Endothelial cell of umbilical vein (primary cell): Measurements from ENCODE around the gene UNC50.

ENCODE experiments used
- FOS ChIP-seq: IDR thresholded peaks from 2 replicates; pipeline ENCODE4 v1.6.1; 2011; ENCODE audit warnings: mild to moderate bottlenecking, low read length, moderate library complexity, borderline replicate concordance; ENCODE audit not compliant: insufficient read depth
- MYC ChIP-seq: IDR thresholded peaks from one replicate; pipeline ENCODE4 v1.6.1; 2011; ENCODE audit warnings: mild to moderate bottlenecking, low read depth, low read length
- POLR2A ChIP-seq: IDR thresholded peaks from 2 replicates; pipeline ENCODE4 v1.6.1; 2012; ENCODE audit warnings: low read depth, mild to moderate bottlenecking, control low read depth, low read length
- POLR2AphosphoS5 ChIP-seq: IDR thresholded peaks from 2 replicates; pipeline ENCODE4 v1.6.1; 2012; ENCODE audit warnings: low read depth, mild to moderate bottlenecking, control low read depth, low read length, moderate library complexity; ENCODE audit not compliant: insufficient read depth
- TF ChIP-seq, protein P1 (sequence below), 2 donors: IDR thresholded peaks; 1 replicate in 1 of 2; 2 replicates in 1 of 2; pipeline ENCODE4 v1.5.1; 2011; ENCODE audit warnings: low read length in 2 of 2, mild to moderate bottlenecking in 2 of 2, moderate library complexity in 2 of 2, control low read depth in 1 of 2, inconsistent platforms in 1 of 2, low read depth in 1 of 2; ENCODE audit not compliant: insufficient read depth in 1 of 2; ENCODE audit errors: extremely low read depth in 1 of 2
- TF ChIP-seq, protein P2 (sequence below): IDR thresholded peaks from 2 replicates; pipeline ENCODE4 v1.6.1; 2011; ENCODE audit not compliant: insufficient read depth, insufficient read length

DNA sequence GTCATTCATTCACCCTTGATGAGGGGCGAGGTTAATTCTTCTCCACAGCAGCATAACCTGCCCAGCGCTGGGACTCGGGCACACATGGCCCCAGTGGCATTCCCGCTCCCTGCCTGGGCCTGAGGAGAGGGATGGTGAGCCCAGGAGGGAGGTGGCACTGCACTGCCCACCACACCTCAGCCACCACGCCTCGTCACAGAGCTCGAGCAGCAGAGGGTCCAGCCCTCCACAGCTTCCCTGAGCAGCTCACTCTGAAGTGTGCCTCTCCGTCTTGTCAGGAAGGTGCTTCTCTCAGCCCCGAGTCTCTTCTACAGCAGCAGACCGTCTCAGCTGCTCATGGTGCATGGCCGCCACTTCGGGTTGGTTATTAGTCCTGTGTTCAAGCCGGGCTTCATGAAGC is 35.0 kb upstream of the UNC50 start:
- TF ChIP-seq, protein P1, sequence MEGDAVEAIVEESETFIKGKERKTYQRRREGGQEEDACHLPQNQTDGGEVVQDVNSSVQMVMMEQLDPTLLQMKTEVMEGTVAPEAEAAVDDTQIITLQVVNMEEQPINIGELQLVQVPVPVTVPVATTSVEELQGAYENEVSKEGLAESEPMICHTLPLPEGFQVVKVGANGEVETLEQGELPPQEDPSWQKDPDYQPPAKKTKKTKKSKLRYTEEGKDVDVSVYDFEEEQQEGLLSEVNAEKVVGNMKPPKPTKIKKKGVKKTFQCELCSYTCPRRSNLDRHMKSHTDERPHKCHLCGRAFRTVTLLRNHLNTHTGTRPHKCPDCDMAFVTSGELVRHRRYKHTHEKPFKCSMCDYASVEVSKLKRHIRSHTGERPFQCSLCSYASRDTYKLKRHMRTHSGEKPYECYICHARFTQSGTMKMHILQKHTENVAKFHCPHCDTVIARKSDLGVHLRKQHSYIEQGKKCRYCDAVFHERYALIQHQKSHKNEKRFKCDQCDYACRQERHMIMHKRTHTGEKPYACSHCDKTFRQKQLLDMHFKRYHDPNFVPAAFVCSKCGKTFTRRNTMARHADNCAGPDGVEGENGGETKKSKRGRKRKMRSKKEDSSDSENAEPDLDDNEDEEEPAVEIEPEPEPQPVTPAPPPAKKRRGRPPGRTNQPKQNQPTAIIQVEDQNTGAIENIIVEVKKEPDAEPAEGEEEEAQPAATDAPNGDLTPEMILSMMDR (IDR thresholded peaks at IDR 0.05; ENCODE audit: extremely low read depth in 1 of 2, insufficient read depth in 1 of 2, low read depth in 1 of 2, low read length in 2 of 2) = no peak
- no peak for TF ChIP-seq FOS
- TF ChIP-seq POLR2A = no peak
- TF ChIP-seq, protein P2, sequence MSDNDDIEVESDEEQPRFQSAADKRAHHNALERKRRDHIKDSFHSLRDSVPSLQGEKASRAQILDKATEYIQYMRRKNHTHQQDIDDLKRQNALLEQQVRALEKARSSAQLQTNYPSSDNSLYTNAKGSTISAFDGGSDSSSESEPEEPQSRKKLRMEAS = no peak
- no peak for TF ChIP-seq MYC
- TF ChIP-seq POLR2AphosphoS5 = no peak
